Heart right ventricle (tissue), 16 donors: ENCODE data around the gene RPL28. TPM values are rescaled to one million over a fixed set of nuclear protein-coding genes. Genes with fewer than 3 reads are reported as not detected.

Experiments used
- ATAC-seq, 8 donors: fragments of 200-7000 bp; cut with Tn5 transposase; one replicate each; pipeline ENCODE4 v1.9.1; 2020; ENCODE audit warnings: mild to moderate bottlenecking in 8 of 8, moderate library complexity in 8 of 8, moderate number of reproducible peaks in 1 of 8
- DNase-seq, 2 donors: peaks; one replicate each; pipeline ENCODE4 v3.0.0-alpha.2; 2020
- H3K27ac ChIP-seq, 10 donors: fragments of 200-600 bp; sonication (generic) in 2 of 10; one replicate each; pipeline versions ENCODE4 v1.5.0 to v1.8.0; 2020 to 2022; ENCODE audit warnings: mild to moderate bottlenecking in 3 of 10
- H3K27me3 ChIP-seq, 7 donors: fragments of 200-600 bp; one replicate each; pipeline ENCODE4 v1.8.0; 2021 to 2022; ENCODE audit warnings: mild to moderate bottlenecking in 2 of 7
- H3K36me3 ChIP-seq, 9 donors: fragments of 200-600 bp; sonication (generic) in 1 of 9; one replicate each; pipeline versions ENCODE4 v1.5.0 to v1.8.0; 2020 to 2022; ENCODE audit warnings: mild to moderate bottlenecking in 2 of 9
- H3K4me1 ChIP-seq, 9 donors: fragments of 200-600 bp; sonication (generic) in 1 of 9; one replicate each; pipeline versions ENCODE4 v1.5.0 to v1.8.0; 2020 to 2022; ENCODE audit warnings: mild to moderate bottlenecking in 4 of 9
- H3K4me3 ChIP-seq, 10 donors: fragments of 200-600 bp; sonication (generic) in 2 of 10; one replicate each; pipeline versions ENCODE4 v1.5.0 to v1.8.0; 2020 to 2022; ENCODE audit warnings: mild to moderate bottlenecking in 7 of 10, moderate library complexity in 2 of 10
- H3K9me3 ChIP-seq, 11 donors: fragments of 200-600 bp in 10 of 11; sonication (generic) in 2 of 11; one replicate each; pipeline versions ENCODE4 v1.5.0 to v1.8.0; 2013 to 2022; ENCODE audit warnings: mild to moderate bottlenecking in 2 of 11, control low read depth in 1 of 11, moderate library complexity in 1 of 11
- WGBS, 2 donors: extraction: QIAGEN DNeasy Blood & Tissue Kit; methylation state at CpG; one replicate each; pipeline ENCODE4 v1.1.7; 2013; ENCODE audit warnings: inconsistent platforms in 1 of 2; 5-methylcytosine and 5-hydroxymethylcytosine counted together
- intact Hi-C, 10 donors: fragments of 100-400 bp; cut with DNase I; formaldehyde crosslinking; loops; one replicate each; pipeline versions ENCODE4 v1.11.1 to v1.14.2; 2022
- polyA plus RNA-seq, 2 donors: library from polyadenylated mRNA; stranded (reverse); fragments of 200-250 nt; gene quantifications; one replicate each; pipeline ENCODE4 v1.2.3, GENCODE V29; 2013
- total RNA-seq, 10 donors: library from RNA; stranded (reverse); fragmentation: NEBNext Ultra II Directional in 3 of 10; extraction: Animal tissue kit (Norgen Biotek cat#: 25700) in 3 of 10; gene quantifications; one replicate each; pipeline versions ENCODE4 v1.2.1 to v1.2.4, GENCODE V29; 2021 to 2023
- TF ChIP-seq, protein P1 (sequence below), 9 donors: fragments of 200-600 bp; sonication (generic) in 2 of 9; IDR thresholded peaks; one replicate each; pipeline versions ENCODE4 v1.5.0 to v1.8.0; 2021 to 2022; ENCODE audit warnings: antibody characterized with exemption in 9 of 9, mild to moderate bottlenecking in 5 of 9, moderate library complexity in 1 of 9
- donor health status: Arrhythmogenic right ventricular cardiomyopathy.
- donor health status: ischemic (EF 13 %, LVEDD 7.1; RV severe dilation, severe dysfunction).
- donor health status: healthy with polysubstance abuse.
- donor health status: DM: no; HTN: yes; CAD: no.
- donor health status: DM: no; HTN: no; CAD: no.
- donor health status: ischemic (EF 25% LVEDD 6.9; RV normal size, moderate dysfunction).
- donor health status: ischemic (EF 25% LVEDD 5.7; RV mildly dilated, moderate dysfunction).
- donor health status: healthy.
- donor health status: DM: yes; HTN: yes; CAD: no.
- donor health status: Ischemic cardiomyopathy.
- donor health status: ischemic (EF 35%, LVEDD 5.7; RV mildly dilated, moderate dysfunction).
- donor health status: nonischemic (EF 11% LVEDD 7.7; RV severe dilation, severe dysfunction).
- donor health status: DM: yes; HTN: yes; CAD: no.
- donor health status: PGD.
- donor health status: ischemic (EF 29% LVEDD 5.4; RV normal size, mild dysfunction).
- donor health status: nonischemic (EF 23%, LVEDD 6.1; RV moderate dilation, normal function).

Gene RPL28
- total and polyA plus RNA-seq, 12 donors: 473 to 1,617 (median 593) TPM

- no peak for ATAC-seq
- intact Hi-C loops: loop anchor here in 1 of 10 donors (5.0 kb wide), 1 partner anchor 65 kb away; no protein-coding TSS in a partner anchor
- 40% methylated on average over 23 to 24 of the region's 24 CpGs for WGBS, 2 donors
These were observed 13.2 kb upstream of the RPL28 start for GRCh38 chr19:55372316-55373081.

DNA sequence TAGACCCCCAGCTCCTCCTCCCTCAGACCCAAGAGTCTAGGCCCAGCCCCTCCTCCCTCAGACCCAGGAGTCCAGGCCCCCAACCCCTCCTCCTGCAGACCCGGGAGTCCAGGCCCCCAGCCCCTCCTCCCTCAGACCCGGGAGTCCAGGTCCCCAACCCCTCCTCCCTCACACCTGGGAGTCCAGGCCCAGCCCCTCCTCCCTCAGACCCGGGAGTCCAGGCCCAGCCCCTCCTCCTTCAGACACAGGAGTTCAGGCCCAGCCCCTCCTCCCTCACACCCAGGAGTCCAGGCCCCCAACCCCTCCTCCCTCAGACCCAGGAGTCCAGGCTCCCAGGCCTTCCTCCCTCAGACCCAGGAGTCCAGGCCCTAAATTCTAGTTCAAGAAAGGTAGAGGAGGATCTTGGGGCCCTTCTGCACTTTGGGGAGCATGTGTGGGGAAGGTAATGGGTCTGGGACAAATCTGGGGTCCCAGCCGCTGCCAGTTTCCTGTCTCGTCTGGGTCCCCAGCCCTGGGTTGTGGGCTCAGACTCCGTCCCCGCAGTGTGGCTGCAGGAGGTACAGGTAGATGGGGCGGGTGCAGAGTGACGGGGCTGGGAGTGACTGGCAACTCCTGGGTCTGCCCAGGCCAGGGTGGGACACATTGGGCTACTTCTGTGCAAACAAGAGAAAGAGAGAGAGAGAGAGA is 12.3 kb upstream of the RPL28 start:
- Histone ChIP-seq H3K9me3 (no peaks in the 10 kb centered on the region), H3K4me3 (no peak overlapping the region), H3K4me1 (peaks cover 3 to 25% (median 15%) of the 10 kb centered on the region in 9 donors), H3K36me3 (no peaks in the 10 kb centered on the region), H3K27ac (no peak overlapping the region), H3K27me3 (peaks cover 20 to 87% (median 84%) of the 10 kb centered on the region in 7 donors)
- 59 to 60% methylated on average over 9 of the region's 9 CpGs for WGBS, 2 donors
- intact Hi-C loops: loop anchor here in 1 of 10 donors (5.0 kb wide), 1 partner anchor 66 kb away; no protein-coding TSS in a partner anchor
- TF ChIP-seq, protein P1, sequence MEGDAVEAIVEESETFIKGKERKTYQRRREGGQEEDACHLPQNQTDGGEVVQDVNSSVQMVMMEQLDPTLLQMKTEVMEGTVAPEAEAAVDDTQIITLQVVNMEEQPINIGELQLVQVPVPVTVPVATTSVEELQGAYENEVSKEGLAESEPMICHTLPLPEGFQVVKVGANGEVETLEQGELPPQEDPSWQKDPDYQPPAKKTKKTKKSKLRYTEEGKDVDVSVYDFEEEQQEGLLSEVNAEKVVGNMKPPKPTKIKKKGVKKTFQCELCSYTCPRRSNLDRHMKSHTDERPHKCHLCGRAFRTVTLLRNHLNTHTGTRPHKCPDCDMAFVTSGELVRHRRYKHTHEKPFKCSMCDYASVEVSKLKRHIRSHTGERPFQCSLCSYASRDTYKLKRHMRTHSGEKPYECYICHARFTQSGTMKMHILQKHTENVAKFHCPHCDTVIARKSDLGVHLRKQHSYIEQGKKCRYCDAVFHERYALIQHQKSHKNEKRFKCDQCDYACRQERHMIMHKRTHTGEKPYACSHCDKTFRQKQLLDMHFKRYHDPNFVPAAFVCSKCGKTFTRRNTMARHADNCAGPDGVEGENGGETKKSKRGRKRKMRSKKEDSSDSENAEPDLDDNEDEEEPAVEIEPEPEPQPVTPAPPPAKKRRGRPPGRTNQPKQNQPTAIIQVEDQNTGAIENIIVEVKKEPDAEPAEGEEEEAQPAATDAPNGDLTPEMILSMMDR (IDR thresholded peaks at IDR 0.05): no peak
- DNase-seq: no peak
- ATAC-seq: no peak

More at GRCh38 chr19:55372316-55373081, 13.2 kb upstream of the RPL28 start:
- DNase-seq: no peak
- Histone ChIP-seq H3K36me3 (no peaks in the 10 kb centered on the region), H3K4me3 (no peak overlapping the region), H3K27me3 (peaks cover 22 to 89% (median 88%) of the 10 kb centered on the region in 7 donors), H3K9me3 (no peaks in the 10 kb centered on the region), H3K4me1 (peaks cover 3 to 22% (median 12%) of the 10 kb centered on the region in 9 donors), H3K27ac (no peak overlapping the region)
- TF ChIP-seq, protein P1 (IDR thresholded peaks at IDR 0.05): no peak

- no peak for DNase-seq
- Histone ChIP-seq H3K9me3 (no peaks in the 10 kb centered on the region), H3K36me3 (no peaks in the 10 kb centered on the region), H3K4me1 (peaks cover 1 to 22% (median 12%) of the 10 kb centered on the region in 9 donors), H3K27ac (no peak overlapping the region), H3K4me3 (no peak overlapping the region), H3K27me3 (peaks cover 13 to 81% (median 77%) of the 10 kb centered on the region in 7 donors)
- TF ChIP-seq, protein P1 (IDR thresholded peaks at IDR 0.05): no peak
- intact Hi-C loops: loop anchor here in 1 of 10 donors (5.0 kb wide), 1 partner anchor 67 kb away; no protein-coding TSS in a partner anchor
- ATAC-seq: no peak
- WGBS, 2 donors: 8 to 9% methylated on average over 31 of the region's 31 CpGs
These were observed 11.6 kb upstream of the RPL28 start for GRCh38 chr19:55373993-55374757.
